HG03469 (cell line): ENCODE data around the gene ACVR2B.
"Not testable (repeated sequence)": the region's sequence is repeated elsewhere in the genome, so short reads cannot be mapped to it uniquely, and the experiment has no call there.

Experiments used
- ATAC-seq: cut with Tn5 transposase; IDR thresholded peaks from one replicate; pipeline ENCODE4 v1.9.1; 2021; ENCODE audit warnings: mild to moderate bottlenecking, moderate library complexity, moderate number of reproducible peaks; ENCODE audit not compliant: unreplicated experiment

The ACVR2B gene

DNA sequence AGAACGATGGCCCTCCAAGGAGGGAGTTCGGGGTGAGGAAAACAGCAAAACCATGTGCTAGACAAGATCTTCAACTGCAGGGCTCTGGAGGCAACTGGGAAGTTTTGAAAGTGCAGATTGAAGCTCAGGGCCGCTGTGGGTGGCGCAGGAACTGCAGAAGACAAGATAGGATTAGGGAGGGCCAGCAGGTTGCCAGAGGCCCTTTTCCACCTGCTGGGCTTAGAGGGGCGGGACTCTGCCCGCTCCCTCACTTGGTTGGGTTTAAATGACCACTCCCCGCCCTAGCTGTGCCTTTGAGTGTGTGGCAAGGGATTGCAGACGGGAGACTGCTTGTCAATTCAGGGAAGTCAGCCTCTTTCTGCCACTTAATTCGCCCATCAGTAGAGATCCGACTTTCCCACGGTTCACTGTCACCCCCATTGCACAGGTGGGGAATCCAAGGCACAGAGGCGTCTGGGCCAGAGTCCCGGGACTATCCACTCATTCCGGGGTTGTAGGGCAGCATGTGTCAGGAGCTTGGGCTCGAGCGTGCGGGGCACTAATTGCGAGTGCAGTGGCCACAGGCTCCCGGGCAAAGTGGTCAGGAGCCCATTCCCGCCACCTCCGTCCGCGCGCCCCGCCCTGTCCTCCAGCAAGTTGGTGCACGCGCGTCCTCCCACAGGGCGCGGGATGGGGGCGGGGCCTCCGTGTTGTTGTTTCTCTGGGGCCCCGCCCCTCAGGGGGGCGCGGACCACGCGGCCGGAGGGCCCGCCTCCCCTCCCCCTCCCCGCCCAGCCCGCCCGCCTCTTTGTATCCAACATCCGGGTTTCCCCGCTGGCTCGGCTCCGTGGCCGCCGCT lies at the start of gene ACVR2B:
Gene ACVR2B (plus strand): TSS at position 816 of the 838 bp plus-strand sequence. CDS start 433 bp downstream, outside the sequence.
- no peak for ATAC-seq

DNA sequence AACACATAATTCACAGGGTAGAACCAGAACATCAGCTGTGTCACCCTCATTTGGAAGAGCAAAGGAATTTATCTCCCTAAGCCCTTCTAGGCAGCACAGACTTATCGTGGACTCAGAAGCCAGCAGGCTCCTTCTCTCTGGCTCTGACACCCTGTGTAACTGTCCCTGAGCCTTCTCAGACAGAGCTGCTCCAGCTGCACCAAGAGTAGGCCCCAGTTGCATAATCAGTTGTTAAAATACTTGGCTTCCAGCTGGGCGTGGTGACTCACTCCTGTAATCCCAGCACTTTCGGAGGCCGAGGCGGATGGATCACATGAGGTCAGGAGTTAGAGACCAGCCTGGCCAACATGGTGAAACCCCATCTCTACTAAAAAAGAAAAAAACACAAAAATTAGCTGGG lies 49.4 kb upstream of the ACVR2B start:
- ATAC-seq: no peak

DNA sequence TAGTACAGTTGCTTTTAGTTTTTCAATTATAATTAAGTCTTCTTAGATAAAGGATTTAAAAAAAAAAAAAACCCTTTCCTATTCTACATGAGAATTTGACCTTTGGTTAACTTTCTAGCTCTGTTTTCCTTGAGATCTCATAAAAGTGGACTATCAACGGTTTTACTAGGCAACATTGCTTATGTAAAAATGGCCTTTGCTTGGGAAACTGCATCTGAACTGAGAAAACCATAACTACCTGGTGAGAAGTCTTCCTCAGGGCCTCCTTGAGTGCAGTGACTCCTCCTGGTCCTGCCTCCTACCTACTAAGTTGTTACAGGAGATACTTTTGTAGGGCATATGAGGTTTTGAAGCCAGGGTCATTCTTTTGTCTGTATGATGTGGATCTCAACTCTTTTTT lies 42.1 kb upstream of the ACVR2B start:
- ATAC-seq: no peak

DNA sequence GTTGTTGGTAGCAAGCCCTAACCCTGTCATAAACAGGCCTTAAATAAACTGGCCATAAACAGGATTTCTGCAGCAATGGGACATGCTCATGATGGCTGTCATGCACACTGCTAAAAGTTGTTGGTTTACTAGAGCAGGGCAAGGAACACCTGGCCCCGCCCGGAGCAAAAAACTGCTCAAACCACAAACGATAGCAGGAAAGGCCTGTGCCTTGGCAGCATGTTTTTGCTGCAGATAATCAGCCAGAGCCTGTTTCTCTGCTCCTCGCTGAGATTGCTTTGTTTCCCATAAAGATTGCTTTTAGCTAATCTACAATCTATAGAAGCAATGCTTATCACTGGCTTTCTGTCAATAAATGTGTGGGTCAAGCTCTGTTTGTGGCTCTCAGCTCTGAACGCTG lies 32.9 kb upstream of the ACVR2B start:
- ATAC-seq: not testable (repeated sequence)

DNA sequence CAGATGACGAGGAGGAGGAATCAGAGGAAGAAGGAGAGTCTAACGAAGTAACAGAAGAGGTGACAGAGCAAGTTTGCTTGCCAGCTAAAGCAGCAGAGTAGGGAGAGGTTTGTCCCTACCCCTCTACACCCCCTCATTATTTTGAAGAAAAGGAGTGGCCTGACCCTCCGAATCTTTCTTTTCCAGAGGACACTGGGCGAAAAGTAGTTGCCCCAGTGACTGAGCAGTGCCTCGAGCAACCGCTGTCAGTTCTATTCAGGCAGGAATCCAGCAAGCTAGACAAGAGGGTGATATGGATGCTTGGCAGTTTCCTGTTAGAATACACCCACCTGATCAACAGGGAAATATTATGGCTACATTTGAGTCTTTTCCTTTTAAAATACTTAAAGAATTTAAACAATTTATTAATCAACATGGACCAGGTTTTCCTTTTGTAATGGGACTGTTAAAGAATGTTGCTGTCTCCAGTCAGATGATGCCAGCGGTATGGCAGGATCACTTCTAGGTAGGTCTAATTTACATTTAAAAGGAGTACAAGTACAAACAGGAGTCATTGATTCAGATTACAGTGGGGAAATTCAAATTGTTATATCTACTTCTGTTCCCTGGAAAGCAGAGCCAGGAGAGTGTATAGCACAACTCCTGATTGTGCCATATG lies 31.9 kb upstream of the ACVR2B start:
- ATAC-seq: no peak

DNA sequence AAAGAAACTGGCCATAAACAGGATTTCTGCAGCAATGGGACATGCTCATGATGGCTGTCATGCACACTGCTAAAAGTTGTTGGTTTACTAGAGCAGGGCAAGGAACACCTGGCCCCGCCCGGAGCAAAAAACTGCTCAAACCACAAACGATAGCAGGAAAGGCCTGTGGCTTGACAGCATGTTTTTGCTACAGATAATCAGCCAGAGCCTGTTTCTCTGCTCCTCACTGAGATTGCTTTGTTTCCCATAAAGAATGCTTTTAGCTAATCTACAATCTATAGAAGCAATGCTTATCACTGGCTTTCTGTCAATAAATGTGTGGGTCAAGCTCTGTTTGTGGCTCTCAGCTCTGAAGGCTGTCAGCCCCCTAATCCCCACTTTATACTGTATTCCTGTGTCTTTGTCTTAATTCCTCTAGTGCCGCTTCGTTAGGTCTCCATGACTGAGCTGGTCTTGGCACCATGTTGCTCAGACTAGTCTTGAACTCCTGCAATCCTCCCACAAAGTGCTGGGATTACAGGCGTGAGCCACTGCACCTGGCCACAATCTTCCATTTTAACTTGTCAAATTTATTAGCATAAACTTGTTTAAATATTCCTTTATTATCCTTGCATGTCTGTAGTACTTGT lies 26.8 kb upstream of the ACVR2B start:
- ATAC-seq: not testable (repeated sequence)

DNA sequence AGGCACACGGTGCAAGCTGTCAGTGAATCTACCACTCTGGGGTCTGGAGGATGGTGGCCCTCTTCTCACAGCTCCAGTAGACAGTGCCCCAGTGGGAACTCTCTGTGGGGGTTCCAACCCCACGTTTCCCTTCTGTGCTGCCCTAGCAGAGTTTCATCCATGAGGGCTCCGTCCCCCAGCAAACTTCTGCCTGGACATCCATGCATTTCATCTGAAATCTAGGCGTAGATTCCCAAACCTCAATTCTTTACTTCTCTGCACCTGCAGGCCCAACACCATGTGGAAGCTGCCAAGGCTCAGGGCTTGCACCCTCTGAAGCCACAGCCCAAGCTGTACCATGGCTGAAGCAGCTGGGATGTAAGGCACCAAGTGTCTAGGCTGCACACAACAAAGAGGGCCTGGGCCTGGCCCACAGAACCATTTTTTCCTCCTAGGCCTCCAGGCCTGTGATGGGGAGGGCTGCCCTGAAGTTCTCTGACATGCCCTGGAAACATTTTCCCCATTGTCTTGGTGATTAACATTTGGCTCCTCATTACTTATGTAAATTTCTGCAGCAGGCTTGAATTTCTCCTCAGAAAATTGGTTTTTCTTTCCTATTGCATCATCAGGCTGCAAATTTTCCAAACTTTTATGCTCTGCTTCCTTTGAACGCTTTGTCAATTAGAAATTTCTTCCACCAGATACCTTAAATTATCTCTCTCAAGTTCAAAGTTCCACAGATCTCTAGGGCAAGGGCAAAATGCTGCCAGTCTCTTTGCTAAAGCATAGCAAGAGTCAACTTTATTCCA lies 20.6 kb upstream of the ACVR2B start:
- ATAC-seq: not testable (repeated sequence)

DNA sequence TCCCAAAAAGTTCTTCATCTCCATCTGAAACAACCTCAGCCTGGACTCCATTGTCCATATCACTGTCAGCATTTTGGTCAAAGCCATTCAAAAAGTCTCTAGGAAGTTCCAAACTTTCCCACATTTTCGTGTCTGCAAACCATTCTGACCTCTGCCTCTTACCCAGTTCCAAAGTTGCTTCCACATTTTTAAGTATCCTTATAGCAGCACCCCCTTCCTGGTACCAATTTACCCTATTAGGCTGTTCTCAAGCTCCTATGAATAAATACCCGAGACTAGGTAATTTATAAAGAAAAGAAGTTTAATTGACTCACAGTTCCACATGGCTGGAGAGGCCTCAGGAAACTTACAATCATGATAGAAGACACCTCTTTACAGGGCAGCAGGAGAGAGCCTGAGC lies 20.0 kb upstream of the ACVR2B start:
- not testable (repeated sequence) for ATAC-seq

DNA sequence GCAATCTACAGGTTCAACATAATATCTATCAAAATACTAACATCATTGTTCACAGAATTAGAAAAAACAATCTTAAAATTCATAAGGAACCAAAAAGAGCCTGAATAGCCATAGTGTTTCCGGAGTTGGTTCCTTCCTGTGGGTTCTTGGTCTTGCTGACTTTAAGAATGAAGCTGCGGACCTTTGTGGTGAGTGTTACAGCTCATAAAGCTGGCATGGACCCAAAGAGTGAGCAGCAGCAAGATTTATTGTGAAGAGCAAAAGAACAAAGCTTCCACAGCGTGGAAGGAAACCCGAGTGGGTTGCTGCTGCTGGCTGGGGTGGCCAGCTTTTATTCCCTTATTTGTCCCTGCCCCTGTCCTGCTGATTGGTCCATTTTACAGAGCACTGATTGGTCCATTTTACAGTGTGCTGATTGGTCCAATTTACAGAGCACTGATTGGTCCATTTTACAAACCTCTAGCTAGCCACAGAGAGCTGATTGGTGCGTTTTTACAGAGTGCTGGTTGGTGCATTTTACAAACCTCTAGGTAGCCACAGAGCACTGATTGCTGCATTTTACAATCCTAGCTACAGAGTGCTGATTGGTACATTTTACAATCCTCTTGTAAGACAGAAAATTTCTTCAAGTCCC lies 15.1 kb upstream of the ACVR2B start:
- ATAC-seq: not testable (repeated sequence)

DNA sequence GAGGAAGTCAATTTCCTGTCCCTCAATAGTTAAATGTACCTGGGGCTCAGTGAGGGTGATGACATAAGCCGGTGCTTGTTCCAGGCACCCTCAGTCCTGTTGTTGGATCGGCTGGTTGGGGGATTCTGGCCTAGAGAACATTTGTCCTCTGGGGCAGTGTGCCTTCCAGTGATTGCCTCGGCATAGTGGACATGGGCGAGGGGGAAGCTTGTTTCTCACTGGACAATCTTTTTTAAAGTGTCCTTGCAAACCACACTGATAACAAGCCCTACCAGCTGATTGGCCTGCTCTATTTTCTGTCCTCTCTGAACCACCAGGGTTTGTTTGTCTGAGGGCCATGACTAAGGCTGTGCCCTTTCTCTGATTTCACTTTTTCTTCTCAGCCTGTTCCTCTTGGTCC lies 10.5 kb upstream of the ACVR2B start:
- not testable (repeated sequence) for ATAC-seq

DNA sequence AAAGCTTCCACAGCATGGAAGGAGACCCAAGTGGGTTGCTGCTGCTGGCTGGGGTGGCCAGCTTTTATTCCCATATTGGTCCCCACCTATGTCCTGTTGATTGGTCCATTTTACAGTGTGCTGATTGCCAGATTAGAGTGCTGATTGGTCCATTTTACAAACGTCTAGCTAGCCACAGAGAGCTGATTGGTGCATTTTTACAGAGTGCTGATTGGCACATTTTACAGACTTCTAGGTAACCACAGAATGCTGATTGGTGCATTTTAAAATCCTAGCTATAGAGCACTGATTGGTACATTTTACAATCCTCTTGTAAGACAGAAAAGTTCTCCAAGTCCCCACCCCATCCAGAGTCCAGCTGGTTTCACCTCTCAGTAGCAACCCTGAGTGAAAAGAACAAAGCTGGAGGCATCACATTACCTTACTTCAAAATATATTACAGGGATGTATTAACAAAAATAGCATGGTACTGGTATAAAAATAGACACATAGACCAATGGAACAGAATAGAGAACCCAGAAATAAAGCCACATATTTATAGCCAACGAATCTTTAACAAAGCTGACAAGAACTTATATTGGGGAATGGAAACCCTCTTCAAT lies 7.5 kb upstream of the ACVR2B start:
- ATAC-seq: no peak

DNA sequence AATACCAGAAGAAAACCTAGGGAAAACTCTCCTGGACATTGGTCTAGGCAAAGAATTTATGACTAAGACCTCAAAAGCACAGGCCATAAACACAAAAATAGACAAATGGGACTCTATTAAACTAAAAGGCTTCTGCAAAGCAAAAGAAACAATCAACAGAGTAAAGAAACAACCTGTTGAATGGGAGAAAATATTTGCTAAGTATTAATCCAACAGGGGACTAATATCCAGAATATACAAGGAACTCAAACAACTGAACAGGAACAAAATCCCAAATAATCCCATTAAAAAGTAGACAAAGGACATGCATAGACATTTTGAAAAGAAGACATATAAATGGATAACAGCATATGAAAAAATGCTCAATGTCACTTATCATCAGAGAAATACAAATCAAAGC lies 6.9 kb upstream of the ACVR2B start:
- ATAC-seq: no peak

DNA sequence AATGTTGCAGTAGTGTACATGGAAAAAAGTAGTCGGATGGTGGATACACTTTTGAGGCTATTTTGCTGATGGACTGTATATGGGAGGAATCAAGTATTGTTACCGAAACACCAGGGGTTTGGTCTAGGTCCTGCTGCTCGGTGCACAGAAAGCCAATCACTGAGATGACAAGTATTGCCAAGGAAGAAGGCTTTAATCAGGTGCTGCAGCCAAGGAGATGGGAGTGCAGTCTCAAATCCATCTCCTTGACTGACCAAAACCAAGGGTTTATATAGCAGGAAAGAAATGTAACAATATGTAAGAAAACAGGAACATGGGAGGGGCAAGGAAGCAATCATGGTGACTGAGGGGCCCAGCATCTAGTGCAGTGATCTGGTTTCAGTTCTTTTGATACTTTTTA lies 2.8 kb upstream of the ACVR2B start:
- ATAC-seq: no peak

DNA sequence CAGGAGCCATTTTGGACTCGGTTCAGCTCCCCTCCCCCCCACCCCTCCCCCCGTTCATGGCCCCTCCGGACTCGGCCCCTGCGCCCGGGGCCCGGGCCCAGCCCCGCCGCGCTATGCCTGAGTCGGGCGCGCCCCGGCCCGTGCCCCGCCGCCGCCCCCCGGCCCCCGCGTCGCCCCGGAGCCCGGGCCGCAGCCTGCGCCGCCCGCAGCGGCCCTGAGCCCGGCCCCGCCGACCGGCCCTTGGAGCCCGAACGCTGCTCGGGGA lies 155 bp downstream of the ACVR2B start:
- ATAC-seq: no peak

DNA sequence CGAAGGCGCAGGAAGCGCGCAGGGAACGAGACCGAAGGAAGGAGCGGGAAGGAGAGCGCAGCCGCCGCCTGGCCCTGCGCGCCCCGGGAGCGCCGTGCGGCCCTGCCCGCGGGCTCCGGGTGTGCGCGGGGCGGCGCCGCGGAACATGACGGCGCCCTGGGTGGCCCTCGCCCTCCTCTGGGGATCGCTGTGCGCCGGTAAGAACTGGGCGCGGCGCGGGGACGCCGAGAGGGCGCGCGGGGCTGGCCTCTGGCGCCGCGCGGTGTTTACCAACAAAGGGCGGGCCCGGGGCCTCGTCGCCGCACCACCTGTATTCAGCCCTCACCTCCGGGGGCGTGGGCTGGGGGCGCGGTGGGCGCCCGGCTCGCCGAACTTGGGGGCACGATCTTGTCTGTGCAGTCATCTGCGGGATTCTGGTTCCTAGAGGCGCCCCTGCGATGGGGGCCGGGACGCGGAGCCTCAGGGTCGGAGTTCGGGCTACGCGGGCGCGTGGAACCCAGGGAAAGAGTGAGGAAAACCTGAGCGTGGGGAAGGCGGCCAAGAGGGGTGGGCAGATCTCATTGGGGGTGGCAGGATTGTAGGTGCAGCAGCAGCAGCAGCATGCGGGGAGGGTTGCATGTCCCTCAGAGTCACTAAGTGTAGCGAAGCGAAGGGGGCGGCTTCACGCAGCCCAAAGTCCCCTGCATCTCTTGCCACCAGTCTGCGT lies 641 bp downstream of the ACVR2B start:
- ATAC-seq: no peak

DNA sequence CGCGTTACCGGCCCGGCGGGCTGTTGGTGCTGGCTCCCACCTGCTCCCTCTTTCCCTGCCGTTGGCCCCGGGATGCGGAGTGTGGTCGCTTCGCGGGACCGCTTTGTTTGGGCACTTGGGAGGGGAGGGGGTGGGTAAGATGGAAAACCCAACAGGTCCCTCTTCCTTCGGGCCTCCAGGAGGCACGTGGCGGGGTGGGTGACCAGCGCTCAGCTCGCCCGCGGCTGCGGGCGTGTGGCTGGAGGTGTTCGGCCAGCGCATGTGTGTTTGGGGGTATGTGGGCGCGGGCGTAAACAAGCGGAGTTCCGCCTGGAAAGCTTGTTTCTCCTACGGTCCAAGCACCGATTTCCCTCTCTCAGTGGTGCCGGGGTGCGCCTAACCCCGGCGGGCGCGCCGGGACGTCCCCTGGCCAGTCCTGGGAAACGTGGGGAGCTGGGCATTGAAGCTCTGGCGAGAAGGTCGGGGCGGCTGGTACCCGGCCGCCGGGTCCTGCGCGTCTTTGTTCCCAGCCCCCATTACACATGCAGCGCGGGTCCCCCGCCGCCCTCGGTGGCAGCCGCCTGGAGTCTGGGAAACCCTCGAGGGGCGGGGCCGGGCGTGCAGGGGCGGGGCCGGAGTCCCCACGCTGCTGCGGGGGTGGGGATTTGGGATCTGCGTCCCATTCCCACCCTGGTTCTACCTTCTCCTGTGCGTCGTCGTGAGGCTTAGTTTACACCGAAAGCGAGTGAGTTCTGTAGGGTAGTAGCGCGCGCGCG lies 1.4 kb downstream of the ACVR2B start:
- no peak for ATAC-seq

DNA sequence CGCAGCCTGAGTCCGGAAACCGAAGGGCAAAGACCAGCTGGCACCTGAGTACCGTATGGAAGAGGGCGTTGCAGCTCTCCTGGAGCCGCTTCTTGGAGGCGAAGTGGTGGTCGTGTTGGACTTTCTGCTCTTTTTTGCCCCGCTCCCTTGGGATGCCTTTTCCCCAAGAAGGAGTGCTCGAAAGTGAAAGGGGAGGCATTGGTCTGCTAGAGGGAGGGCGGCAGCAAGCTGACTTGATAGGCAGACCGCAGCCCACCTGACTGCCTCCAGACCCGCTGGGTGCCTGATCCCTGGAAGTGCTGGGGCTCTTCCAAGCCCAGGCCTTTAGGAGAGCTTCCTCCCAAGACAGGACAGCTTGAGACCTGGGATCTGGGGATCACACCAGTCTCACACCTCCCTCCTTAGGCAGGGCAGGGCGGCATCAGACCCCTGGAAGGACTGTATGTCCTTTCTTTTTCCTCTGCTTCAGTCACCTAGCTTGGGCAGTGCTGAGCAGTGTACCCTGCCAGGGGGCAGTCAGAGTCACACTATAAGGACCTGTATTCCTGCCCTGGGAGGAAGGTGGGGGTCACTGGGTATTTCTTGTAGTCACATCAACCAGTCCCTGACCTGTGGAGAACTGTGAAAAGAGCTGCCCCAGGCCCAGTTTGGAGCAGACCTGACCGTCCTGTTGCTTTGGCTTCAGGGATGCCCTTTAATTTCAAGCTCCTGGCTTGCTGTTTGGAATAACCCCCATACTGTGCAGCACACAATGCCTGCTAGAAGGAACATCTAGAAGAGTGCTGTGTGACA lies 2.1 kb downstream of the ACVR2B start:
- no peak for ATAC-seq
